Duodenal mucosa (tissue), 2 donors: Measurements from ENCODE around the gene PAPPA2.

Experiments used
- H3K27ac ChIP-seq: one replicate; pipeline ENCODE4 v1.7.0; 2013; ENCODE audit warnings: low read depth, low read length
- H3K27me3 ChIP-seq, 2 donors: one replicate each; pipeline ENCODE4 v1.7.0; 2013; ENCODE audit warnings: low read length in 2 of 2, control low read depth in 1 of 2; ENCODE audit not compliant: insufficient read depth in 2 of 2, control insufficient read depth in 1 of 2
- H3K36me3 ChIP-seq, 2 donors: one replicate each; pipeline ENCODE4 v1.7.0; 2013; ENCODE audit warnings: low read length in 2 of 2, control low read depth in 1 of 2; ENCODE audit not compliant: insufficient read depth in 2 of 2, control insufficient read depth in 1 of 2
- H3K4me1 ChIP-seq, 2 donors: one replicate each; pipeline ENCODE4 v1.7.0; 2013; ENCODE audit warnings: low read length in 2 of 2, control low read depth in 1 of 2; ENCODE audit not compliant: insufficient read depth in 2 of 2, control insufficient read depth in 1 of 2
- H3K4me3 ChIP-seq, 2 donors: one replicate each; pipeline ENCODE4 v1.7.0; 2013; ENCODE audit warnings: low read length in 2 of 2, low read depth in 1 of 2
- H3K9ac ChIP-seq, 2 donors: one replicate each; pipeline ENCODE4 v1.7.0; 2013; ENCODE audit warnings: low read length in 2 of 2, low read depth in 1 of 2
- H3K9me3 ChIP-seq, 2 donors: one replicate each; pipeline ENCODE4 v1.7.0; 2013; ENCODE audit warnings: low read length in 2 of 2, control low read depth in 1 of 2; ENCODE audit not compliant: control insufficient read depth in 1 of 2

Gene PAPPA2

DNA sequence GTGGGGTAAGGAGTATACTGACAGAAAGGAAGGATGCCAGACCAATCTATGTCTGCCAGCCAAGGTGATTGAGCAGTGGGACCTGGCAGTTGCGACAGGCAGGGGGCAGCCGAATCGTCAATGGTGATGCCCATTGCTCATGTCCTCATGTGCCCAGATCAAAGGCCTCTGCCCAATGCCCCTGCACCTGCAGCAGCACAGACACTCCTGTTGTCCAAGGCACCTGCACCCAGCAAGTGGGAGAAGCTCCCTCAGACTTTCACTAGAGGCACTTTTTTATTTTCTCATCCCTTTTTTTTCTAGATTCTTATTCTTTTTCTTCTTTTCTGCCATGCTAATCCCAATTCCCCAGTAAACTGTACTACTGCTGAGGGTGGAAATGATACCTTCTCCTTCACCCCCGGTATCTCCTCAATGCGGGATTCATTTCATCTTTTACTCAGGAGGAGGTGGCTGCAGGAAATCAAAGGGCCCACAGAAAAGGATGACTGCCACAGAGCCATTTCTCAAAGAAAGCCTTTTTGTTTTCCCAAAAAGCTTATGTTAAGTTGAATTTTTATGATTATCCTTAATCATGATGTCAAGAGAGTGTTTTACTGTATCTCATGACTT lies 332.0 kb downstream of the PAPPA2 start:
- H3K36me3 ChIP-seq: no peaks in the 10 kb centered on the region
- no peak overlapping the region for H3K27ac ChIP-seq
- no peak overlapping the region for H3K4me3 ChIP-seq
- no peak overlapping the region for H3K9ac ChIP-seq
- no peaks in the 10 kb centered on the region for H3K27me3 ChIP-seq
- no peaks in the 10 kb centered on the region for H3K9me3 ChIP-seq
- H3K4me1 ChIP-seq: no peaks in the 10 kb centered on the region

- Histone ChIP-seq H3K27ac (no peak overlapping the region), H3K9me3 (no peaks in the 10 kb centered on the region), H3K36me3 (no peaks in the 10 kb centered on the region), H3K4me1 (no peaks in the 10 kb centered on the region), H3K4me3 (no peak overlapping the region), H3K9ac (no peak overlapping the region), H3K27me3 (no peaks in the 10 kb centered on the region)
Measured at GRCh38 chr1:176795929-176796328, 333.0 kb downstream of the PAPPA2 start.

DNA sequence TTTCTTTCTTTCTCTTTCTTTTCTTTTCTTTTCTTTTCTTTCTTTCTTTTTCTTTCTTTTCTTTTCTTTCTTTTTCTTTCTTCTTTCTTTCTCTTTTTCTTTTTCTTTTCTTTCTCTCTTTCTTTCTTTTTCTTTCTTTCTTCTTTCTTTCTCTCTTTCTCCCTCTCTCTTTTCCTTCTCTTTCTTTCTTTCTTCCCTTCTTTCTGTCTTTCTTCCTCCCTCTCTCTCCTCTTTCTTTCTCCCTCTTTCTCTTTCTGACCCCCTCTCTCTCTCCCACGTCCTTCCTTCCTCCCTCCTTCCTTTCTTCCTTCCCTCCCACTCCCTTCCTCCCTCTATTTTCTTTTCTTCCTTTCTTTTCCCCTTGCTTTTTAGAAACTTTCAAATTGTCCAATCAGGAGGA lies 333.6 kb downstream of the PAPPA2 start:
- Histone ChIP-seq H3K9ac (no peak overlapping the region), H3K9me3 (no peaks in the 10 kb centered on the region), H3K27me3 (no peaks in the 10 kb centered on the region), H3K36me3 (no peaks in the 10 kb centered on the region), H3K4me1 (no peaks in the 10 kb centered on the region), H3K4me3 (no peak overlapping the region), H3K27ac (no peak overlapping the region)

- no peak overlapping the region for H3K9ac ChIP-seq
- no peaks in the 10 kb centered on the region for H3K4me1 ChIP-seq
- no peaks in the 10 kb centered on the region for H3K27me3 ChIP-seq
- no peaks in the 10 kb centered on the region for H3K36me3 ChIP-seq
- no peaks in the 10 kb centered on the region for H3K9me3 ChIP-seq
- no peak overlapping the region for H3K27ac ChIP-seq
- no peak overlapping the region for H3K4me3 ChIP-seq
Measured at GRCh38 chr1:176799327-176799726, 336.4 kb downstream of the PAPPA2 start.

DNA sequence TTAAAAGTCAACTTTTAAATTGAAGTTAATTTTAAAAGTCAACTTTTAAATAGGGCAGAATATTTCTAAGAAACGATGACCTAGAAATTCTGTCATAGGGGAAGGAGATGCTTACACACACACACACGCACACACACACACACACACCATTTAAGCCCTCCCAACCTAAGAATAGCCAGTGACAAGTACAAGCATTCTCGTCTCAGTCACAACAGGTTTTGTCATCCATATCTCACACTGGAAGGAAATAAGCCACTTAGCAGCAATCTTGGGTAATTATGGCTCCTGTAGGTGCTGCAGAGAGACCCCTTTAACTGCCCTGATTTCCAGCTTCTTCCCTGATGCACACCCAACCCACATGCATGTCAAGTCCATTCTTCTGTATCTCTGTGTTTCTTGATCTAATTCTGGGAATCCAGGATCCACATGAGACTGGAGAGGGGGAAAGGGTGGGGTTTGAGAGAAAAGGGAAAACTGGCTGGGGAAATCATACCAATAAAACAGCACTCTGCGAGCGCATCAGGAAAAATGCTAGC lies 338.1 kb downstream of the PAPPA2 start:
- Histone ChIP-seq H3K4me1 (no peaks in the 10 kb centered on the region), H3K9me3 (no peaks in the 10 kb centered on the region), H3K27ac (no peak overlapping the region), H3K9ac (no peak overlapping the region), H3K27me3 (no peaks in the 10 kb centered on the region), H3K36me3 (no peaks in the 10 kb centered on the region), H3K4me3 (no peak overlapping the region)

GRCh38 chr1:176801514-176802020 lies 338.6 kb downstream of the PAPPA2 start:
- H3K27ac ChIP-seq: no peak overlapping the region
- no peaks in the 10 kb centered on the region for H3K27me3 ChIP-seq
- H3K4me3 ChIP-seq: no peak overlapping the region
- H3K9ac ChIP-seq: no peak overlapping the region
- H3K36me3 ChIP-seq: no peaks in the 10 kb centered on the region
- H3K4me1 ChIP-seq: no peaks in the 10 kb centered on the region
- no peaks in the 10 kb centered on the region for H3K9me3 ChIP-seq

- Histone ChIP-seq H3K27ac (no peak overlapping the region), H3K4me1 (no peaks in the 10 kb centered on the region), H3K9ac (no peak overlapping the region), H3K36me3 (no peaks in the 10 kb centered on the region), H3K27me3 (no peaks in the 10 kb centered on the region), H3K9me3 (no peaks in the 10 kb centered on the region), H3K4me3 (no peak overlapping the region)
Measured at GRCh38 chr1:176802316-176802715, 339.3 kb downstream of the PAPPA2 start.

GRCh38 chr1:176803042-176803441 lies 340.1 kb downstream of the PAPPA2 start:
- no peaks in the 10 kb centered on the region for H3K27me3 ChIP-seq
- H3K9me3 ChIP-seq: no peaks in the 10 kb centered on the region
- H3K4me3 ChIP-seq: no peak overlapping the region
- no peak overlapping the region for H3K27ac ChIP-seq
- no peaks in the 10 kb centered on the region for H3K4me1 ChIP-seq
- no peak overlapping the region for H3K9ac ChIP-seq
- H3K36me3 ChIP-seq: no peaks in the 10 kb centered on the region

DNA sequence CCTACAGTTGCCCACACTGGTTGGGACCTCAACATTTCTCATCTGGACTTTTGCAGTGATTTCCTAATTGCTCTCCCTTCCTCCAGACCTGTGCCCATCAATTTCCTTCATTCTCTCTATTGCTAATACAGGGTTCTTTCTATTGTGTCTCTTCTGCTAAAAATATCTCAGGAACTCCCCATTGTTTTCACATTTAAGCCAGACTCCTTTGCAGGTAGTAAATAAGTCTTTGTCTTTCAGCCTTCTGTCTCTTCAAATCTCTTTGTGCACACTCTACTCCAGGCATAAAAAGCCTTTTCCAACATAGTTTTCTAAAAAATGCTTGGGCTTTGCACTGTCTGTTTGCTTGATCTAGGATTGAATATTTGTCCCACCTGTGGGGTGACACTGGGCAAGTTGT lies 340.6 kb downstream of the PAPPA2 start:
- Histone ChIP-seq H3K27ac (no peak overlapping the region), H3K4me1 (no peaks in the 10 kb centered on the region), H3K36me3 (no peaks in the 10 kb centered on the region), H3K4me3 (no peak overlapping the region), H3K9ac (no peak overlapping the region), H3K9me3 (no peaks in the 10 kb centered on the region), H3K27me3 (no peaks in the 10 kb centered on the region)

DNA sequence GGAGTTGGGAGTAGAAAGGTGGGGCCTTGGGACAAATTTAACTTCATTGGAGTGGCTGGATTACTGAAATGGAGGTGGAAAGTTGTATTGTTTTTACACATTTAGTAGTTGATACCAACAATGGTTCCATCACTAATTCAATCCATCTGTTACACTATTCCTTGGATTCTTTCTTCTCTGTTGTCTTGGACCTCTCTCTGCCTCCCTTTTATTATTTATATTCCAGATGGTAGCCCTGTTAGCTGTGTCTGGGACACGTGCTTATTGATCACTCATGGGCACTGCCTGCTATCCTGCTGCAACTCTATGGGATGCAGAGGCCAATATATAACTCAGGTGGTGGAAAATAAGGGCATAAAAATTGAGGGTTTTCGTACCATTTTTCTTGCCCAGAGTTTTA lies 346.3 kb downstream of the PAPPA2 start:
- H3K9ac ChIP-seq: no peak overlapping the region
- no peak overlapping the region for H3K27ac ChIP-seq
- H3K4me3 ChIP-seq: no peak overlapping the region
- H3K27me3 ChIP-seq: no peaks in the 10 kb centered on the region
- H3K4me1 ChIP-seq: no peaks in the 10 kb centered on the region
- no peaks in the 10 kb centered on the region for H3K36me3 ChIP-seq
- H3K9me3 ChIP-seq: no peaks in the 10 kb centered on the region
